Hindlimb muscle (tissue), 1 donor: ENCODE data around the gene MIEF2. TPM values are rescaled to one million over a fixed set of nuclear protein-coding genes. Genes with fewer than 3 reads are reported as not detected.
"Not testable (repeated sequence)": the region's sequence is repeated elsewhere in the genome, so short reads cannot be mapped to it uniquely, and the experiment has no call there.

ENCODE experiments used
- DNase-seq: peaks from one replicate; pipeline ENCODE4 v3.0.0-alpha.2; 2013
- polyA plus RNA-seq: library from polyadenylated mRNA; unstranded; fragments of 120-200 nt; gene quantifications from one replicate; pipeline ENCODE4 v1.2.1, GENCODE V29; 2013; ENCODE audit not compliant: insufficient read length

Gene MIEF2
- 17.7 TPM for polyA plus RNA-seq

GRCh38 chr17:18260332-18261145 lies at the start of gene MIEF2:
TSS of gene MIEF2 (plus strand) at chr17:18260662. CDS start at chr17:18262721, 2,059 bp downstream.
- DNase-seq: peak; percentile 95

GRCh38 chr17:18213666-18214270 lies 46.7 kb upstream of the MIEF2 start:
- no peak for DNase-seq

DNA sequence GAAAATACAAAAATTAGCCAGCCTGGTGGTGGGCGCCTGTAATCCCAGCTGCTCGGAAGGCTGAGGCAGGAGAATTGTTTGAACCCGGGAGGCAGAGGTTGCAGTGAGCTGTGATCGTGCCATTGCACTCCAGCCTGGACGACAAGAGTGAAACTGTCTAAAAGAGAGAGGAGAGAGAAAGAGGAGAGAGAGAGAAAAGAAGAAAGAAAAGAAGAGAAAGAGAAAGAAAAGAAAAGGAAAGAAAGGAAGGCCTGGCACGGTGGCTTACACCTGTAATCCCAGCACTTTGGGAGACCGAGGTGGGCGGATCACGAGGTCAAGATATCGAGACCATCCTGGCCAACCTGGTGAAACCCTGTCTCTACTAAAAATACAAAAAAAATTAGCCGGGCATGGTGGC lies 43.6 kb upstream of the MIEF2 start:
- not testable (repeated sequence) for DNase-seq

DNA sequence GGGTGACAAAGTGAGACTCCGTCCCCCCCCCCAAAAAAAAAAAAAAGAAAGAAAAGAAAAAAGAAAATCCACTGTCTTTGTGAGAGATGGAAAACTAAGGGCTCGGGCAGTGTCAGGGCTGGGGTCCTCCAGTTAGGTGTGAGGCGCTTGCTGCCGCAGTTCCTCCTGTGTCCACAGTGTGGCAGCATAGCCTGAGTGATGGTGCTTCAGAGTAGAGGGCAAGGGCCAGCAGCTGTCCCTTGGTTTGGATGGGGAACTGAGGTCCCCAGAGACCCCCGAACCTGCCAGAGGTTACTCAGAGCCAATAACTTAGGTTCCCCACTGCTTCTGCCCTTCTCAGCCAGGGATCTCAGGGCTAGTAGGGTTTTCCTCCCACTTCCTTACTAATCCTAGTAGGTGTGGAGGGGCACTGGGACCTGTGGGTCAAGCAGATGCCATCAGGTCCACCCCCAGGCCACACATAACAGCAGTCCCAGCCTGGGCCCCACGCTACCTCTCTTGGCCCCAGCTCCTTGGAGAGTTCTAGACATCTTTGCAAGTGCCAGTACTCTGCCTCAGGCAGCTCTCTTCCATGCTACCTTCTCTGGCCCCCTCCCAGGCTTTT lies 42.9 kb upstream of the MIEF2 start:
- peak; percentile 66 for DNase-seq

- DNase-seq: no peak
These were observed 41.6 kb upstream of the MIEF2 start for GRCh38 chr17:18218756-18219415.

DNA sequence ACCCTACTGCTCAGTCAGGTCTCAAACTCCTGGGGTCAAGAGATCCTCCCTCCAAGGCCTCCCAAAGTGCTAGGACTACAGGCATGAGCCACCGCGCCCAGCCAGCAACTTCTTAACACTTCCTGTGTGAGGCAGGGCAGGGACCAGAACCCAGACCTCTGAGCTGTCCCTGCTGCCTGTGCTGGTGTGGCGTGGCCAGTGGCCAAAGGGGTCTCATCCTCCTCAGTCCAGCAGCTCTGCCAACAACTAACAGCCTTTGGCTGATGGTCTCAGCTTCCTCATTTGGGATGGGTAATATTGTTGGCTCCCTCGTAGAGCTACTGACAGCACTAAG lies 36.4 kb upstream of the MIEF2 start:
- DNase-seq: no peak

DNA sequence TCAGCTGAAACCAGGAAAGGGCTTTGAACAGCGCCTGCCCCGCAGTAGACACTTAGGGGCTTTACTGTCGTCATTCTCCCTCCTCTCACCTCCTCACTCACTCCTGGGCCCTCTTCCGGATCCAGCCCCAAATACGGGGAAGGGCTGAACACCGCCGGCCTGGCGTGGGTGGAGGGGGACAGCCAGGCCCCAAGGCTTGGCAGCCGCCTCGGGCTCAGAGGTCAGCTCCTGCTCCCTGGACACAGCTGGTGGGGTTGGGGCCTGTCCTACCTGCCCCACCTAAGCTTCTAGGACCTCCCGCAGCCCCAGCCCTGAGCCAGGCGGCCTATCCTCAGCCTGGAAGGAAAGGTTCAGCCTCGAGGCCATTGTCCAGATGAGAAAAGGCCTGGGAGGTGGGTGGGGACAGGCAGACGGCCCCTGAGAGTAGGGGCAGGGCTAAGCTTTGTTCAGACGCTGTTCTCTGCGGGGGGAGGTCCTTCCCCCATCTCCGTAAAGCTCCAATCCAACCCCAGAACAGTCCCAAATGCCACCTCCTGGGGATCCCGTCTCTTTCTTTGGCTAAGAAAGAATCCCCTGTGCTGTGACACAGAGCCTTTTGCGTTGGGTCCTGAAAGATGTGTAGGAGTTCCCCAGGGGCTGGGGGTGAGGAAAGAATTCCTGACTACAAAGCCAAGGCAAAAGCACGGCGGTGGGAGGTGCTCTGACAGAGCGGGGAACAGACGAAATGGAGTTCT lies 35.9 kb upstream of the MIEF2 start:
- peak; percentile 72 for DNase-seq

DNA sequence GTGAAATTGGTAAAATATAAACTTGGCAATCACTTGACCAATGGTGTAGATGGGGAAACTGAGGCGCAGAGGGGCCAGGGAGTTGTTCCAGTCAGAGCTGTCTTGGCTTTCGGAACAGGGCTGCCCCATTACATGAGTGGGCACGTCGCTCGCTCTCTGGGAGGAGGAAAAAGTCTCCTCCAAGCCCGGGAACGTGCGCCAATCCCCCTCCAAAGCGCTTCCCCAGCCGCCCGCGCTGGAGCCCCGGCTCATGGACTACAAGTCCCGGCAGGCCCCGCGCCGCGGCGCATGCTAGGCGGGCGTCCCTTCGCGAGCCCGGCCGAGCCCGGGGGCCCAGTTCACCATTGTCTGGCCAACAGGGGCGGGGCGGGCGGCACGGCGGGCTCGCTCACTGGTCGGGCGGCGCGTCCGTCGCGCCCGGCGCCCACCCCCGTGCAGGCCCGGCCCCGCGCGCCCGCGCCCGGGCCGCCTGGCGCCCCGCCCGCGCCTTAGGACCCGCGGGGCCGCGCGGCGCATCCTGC lies 35.3 kb upstream of the MIEF2 start, which contains the start of gene LLGL1:
LLGL1 (plus strand) TSS at position 515 of the 521 bp plus-strand sequence. CDS start 48 bp downstream, outside the sequence.
- DNase-seq: peak; percentile 98

DNA sequence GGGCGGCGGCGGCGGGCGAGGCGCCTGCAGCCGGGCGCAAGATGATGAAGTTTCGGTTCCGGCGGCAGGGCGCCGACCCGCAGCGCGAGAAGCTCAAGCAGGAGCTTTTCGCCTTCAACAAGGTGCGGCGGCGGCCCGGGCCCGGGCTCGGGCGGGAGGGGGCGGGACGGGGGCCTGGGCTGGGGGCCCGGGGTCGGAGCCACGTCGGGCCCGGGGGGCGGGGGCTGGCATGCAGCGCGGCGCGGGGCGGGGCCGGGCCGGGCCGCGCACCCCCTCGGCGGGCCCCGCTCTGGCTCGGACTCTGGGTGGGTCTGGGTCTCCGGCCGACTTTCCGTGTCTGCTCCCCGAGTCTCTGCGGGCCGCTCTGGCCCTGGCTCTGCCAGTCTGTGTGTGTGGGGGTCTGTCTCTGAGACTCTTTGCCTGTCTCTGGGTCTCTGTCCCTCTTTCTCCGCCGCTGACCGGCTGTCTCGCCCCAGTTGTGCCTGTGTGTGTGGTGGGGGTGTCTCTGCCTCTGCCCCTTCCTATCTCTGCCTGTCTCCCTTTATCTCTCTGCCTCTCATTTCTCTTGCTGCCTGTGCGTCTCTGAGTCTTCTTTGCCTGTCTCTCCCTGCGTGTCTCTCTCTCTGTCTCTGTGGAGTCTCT lies 34.7 kb upstream of the MIEF2 start:
- peak; percentile 47 for DNase-seq

- no peak for DNase-seq
These were observed 34.0 kb upstream of the MIEF2 start for GRCh38 chr17:18226284-18226945.

DNA sequence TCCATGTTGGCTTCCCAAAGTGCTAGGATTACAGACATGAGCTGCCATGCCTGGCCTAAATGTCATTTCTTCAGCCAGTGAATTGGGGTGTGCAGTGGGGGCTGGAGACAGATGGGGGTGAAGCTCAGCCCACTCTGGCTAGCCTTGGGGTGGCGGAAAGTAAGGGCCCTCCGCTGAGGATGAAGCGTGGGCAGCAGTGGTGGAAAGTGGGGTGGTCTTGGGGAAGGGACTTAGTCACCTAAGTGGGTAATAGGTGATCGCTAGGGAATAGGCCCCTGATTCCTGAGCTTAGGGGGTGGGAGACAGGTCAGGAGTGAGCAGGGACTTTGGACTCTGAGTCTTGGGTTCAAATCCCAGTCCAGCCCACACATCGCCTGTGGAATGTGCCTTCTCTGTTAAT lies 32.8 kb upstream of the MIEF2 start:
- DNase-seq: no peak

DNA sequence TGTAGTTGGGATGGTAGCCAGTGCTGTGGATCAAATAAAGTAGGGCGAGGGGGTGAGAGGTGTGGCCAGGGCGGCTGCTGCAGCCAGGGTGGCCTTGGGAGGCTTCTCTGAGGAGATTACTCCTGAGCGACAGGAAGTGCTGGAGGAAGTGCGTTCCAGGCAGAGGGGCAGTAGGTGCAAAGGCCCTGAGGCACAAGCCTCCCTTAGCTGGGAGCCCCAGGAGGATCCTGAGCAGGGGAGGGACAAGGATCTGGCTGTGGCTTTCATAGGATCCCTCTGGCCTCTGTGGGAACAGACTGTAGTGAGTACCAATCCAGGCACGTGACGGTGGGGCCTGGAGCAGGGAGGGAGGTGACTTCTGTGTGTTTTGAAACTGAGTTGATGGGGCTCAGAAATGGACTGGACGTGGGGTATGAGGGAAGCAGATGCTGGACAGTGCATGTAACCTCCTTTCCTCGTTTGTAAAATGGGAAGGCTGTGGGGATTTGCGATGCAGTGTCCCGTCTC lies 32.2 kb upstream of the MIEF2 start:
- DNase-seq: no peak

DNA sequence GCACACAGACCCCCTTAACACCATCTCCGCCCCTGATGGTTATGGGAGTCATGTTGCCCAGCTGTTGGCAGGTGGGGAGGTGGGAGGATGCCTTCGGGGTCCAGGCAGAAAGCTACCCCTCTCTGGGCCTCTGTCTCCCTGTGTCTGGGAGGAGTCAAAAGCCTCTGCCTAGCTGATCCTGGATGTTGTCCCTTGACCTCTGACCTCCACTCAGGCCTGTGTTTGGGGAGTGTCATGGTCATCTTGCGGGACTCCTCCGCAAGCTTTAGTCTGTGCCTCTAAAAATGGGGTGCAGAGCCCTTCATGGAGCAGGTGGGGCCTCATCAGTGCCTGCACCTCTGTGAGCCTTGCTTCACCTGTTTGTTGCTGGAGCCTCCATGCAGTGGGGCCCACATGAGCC lies 31.2 kb upstream of the MIEF2 start:
- no peak for DNase-seq

DNA sequence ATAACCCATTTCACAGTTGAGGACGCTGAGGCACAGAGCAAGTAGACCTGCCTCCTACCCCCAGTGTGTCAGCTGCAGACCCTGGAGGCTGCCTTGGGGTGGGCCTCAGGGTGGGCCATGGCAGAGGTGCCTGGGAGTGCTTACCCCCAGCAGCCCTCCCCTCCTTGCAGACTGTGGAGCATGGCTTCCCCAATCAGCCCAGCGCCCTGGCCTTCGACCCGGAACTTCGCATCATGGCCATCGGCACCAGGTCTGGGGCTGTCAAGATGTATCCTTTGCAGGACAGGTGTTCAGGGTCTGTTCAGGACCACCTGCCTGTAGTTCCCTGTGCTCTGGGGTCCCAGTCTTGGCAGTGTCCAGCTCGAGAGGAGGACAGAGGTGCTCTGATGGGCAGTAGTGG lies 30.7 kb upstream of the MIEF2 start:
- DNase-seq: no peak

DNA sequence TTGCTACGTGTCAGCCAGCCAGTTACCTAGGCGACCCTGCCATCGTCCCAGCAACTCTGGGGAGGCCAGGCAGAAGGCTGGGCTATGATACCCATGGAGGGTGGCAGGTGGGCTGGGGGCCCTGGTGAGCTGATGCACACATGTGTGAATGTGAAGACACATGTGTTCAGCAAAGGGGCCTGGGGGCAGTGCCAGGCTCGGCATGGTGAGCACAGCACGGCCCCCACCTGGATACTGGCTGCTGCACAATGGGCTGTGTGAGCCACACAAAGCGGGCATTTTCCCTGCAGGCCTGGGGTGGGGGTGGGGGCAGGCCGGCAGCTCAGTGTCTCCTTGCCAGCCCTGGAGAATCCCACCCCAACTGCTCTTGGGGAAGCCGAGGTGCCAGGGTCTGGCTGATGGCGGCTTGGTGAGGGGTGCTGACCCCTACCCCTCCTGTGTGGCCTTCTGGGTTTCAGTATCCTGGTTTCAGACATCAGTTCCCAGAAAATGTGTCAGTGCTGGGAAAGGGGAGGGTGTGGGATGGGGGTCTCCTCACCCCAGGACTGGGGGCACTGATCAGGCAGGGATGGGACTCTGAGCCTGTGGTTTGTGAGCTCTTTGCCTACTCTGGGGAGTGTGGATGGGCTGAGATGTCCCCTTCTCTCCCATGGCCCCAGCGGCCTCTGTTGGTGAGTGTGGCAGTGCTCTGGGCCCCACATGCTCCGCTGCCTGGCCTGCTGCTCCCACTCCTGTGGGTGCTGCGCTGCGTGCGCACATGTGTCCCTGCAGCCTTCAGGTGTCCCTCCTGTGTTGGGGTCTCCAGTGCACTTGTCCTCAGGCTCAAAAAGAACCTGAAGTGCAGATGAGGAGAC lies 29.9 kb upstream of the MIEF2 start:
- no peak for DNase-seq

- no peak for DNase-seq
These were observed 29.3 kb upstream of the MIEF2 start for GRCh38 chr17:18231164-18231563.

- DNase-seq: no peak
These were observed 26.5 kb upstream of the MIEF2 start for GRCh38 chr17:18233803-18234518.

DNA sequence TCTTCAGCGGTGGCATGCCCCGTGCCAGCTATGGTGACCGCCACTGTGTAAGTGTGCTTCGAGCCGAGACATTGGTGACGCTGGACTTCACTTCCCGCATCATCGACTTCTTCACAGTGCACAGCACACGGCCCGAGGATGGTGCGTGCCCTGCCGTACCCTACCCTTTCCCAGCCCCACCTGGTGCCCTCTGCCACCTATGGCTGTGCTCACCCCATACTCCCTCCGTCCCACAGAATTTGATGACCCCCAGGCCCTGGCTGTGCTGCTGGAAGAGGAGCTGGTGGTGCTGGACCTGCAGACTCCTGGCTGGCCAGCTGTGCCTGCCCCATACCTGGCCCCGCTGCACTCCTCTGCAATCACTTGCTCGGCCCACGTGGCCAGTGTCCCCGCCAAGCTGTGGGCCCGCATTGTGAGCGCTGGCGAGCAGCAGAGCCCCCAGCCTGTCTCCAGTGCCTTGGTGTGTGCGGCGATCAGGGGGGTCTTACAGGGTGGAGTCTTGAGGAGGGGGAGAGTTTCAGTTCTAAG lies 25.5 kb upstream of the MIEF2 start:
- DNase-seq: no peak

GRCh38 chr17:18235743-18236256 lies 24.7 kb upstream of the MIEF2 start:
- no peak for DNase-seq
